Measurements from ENCODE around the gene APOA1.

DNA sequence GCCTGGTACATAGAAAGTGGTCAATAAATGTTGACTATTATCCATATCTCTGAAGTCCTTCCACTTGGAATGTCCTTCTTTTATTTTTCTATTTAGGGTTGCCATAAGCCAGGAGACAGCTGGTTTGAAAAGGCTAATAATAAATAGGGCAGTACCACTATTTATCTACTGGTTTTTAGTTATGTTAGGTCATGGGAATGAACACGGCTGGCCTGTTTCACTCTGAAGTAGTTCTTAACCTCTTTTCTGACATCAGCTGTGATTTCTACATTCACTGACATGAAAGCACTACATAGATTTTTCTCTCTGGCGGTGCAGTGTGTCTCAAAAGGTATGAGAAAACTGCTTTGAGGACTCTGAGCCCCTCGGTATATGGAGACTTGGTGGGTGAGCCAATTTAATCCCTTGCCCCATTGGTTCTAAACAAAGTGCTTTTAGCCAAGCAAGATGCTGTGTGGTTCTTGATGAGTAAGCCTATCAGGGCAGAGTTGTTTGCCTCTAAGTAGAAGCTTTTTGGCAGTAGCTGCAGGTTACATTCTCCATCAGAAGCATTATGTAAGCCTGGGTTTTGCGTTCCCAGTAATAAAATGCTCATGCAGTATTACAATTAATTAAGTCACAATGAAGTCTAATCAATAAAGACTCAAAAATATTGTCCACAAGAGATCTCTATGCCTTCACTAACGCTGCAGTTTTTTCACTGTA, 48.7 kb upstream of the APOA1 start:
- TF ChIP-seq CTCF (IDR thresholded peaks at IDR 0.05): no peak
- no peak for TF ChIP-seq POLR2A (IDR thresholded peaks at IDR 0.05; ENCODE audit: low read depth)
- peak in 1 of 2 donors; percentile 27 for TF ChIP-seq POLR2AphosphoS5 (IDR thresholded peaks at IDR 0.05)

All from esophagus muscularis mucosa (tissue), 3 donors.